Chondrocyte (in vitro differentiated cells): Measurements from ENCODE around the gene IL22RA1. TPM values are rescaled to one million over a fixed set of nuclear protein-coding genes. Genes with fewer than 3 reads are reported as not detected.

Experiments
- DNase-seq: peaks from one replicate; pipeline ENCODE4 v3.0.0; 2021; ENCODE audit warnings: mixed read lengths, low spot score
- H3K27ac Mint-ChIP-seq: one replicate; pipeline ENCODE4 v1.8.0; 2021; ENCODE audit warnings: mild to moderate bottlenecking, moderate library complexity, mixed read lengths; ENCODE audit not compliant: unreplicated experiment
- H3K27me3 Mint-ChIP-seq: 2 replicates; pipeline ENCODE4 v1.8.0; 2021; ENCODE audit warnings: low read depth, mixed read lengths
- H3K36me3 Mint-ChIP-seq: 2 replicates; pipeline ENCODE4 v1.8.0; 2021; ENCODE audit warnings: low read depth, mixed read lengths
- H3K4me1 Mint-ChIP-seq: 2 replicates; pipeline ENCODE4 v1.8.0; 2021; ENCODE audit warnings: low read depth, mild to moderate bottlenecking, mixed read lengths
- H3K4me3 Mint-ChIP-seq: one replicate; pipeline ENCODE4 v1.8.0; 2021; ENCODE audit warnings: mild to moderate bottlenecking, moderate library complexity, mixed read lengths; ENCODE audit not compliant: unreplicated experiment
- H3K9me3 Mint-ChIP-seq: 2 replicates; pipeline ENCODE4 v1.8.0; 2021; ENCODE audit warnings: low read depth, mixed read lengths
- CTCF ChIP-seq: fragments of 200-600 bp; sonication (generic); IDR thresholded peaks from 2 replicates; pipeline ENCODE4 v1.5.0; 2021; ENCODE audit warnings: antibody characterized with exemption, mild to moderate bottlenecking, moderate library complexity
- total RNA-seq: library from RNA; stranded (reverse); gene quantifications from 3 replicates; pipeline ENCODE4 v1.2.1, GENCODE V29; 2021

Gene IL22RA1
- total RNA-seq, 1 donor from 2014 or later: not detected

DNA sequence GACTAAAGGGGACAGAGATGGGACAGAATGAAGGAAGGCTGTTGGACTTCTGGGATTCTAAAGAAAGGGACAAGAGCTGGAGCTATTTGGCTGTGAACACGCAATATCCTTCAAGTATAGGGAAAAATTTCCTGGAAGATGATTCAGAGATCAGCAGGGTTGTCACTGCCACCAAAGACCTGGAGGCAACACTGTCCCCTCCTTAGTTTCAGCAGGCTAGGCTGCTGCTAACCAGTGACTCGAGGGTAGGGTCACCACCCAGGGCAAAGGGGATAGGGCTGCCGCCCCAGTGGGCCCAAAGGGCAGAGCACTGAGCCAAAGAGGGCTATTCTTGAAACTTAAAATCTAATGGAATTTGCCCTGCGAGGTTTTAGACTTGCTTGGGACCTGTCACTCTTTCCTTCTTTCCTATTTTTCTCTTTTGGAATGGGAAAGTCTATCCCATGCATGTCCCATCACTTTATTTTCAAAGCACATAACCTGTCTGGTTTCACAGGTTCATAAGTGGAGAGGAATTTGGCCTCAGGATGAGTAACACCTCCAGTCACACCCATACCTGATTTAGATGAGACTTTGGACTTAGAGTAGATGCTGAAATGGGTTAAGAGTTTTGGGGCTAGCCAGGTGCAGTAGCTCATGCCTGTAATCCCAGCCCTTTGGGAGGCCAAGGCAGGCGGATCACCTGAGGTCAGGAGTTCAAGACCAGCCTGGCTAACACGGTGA, 32.3 kb upstream of the IL22RA1 start:
- DNase-seq: no peak
- H3K9me3 Mint-ChIP-seq: no peaks in the 10 kb centered on the region
- TF ChIP-seq CTCF: no peak
- H3K4me1 Mint-ChIP-seq: no peaks in the 10 kb centered on the region
- H3K36me3 Mint-ChIP-seq: peaks cover 3% of the 10 kb centered on the region
- H3K27ac Mint-ChIP-seq: no peak overlapping the region
- H3K4me3 Mint-ChIP-seq: no peak overlapping the region
- peaks cover 22% of the 10 kb centered on the region for H3K27me3 Mint-ChIP-seq

DNA sequence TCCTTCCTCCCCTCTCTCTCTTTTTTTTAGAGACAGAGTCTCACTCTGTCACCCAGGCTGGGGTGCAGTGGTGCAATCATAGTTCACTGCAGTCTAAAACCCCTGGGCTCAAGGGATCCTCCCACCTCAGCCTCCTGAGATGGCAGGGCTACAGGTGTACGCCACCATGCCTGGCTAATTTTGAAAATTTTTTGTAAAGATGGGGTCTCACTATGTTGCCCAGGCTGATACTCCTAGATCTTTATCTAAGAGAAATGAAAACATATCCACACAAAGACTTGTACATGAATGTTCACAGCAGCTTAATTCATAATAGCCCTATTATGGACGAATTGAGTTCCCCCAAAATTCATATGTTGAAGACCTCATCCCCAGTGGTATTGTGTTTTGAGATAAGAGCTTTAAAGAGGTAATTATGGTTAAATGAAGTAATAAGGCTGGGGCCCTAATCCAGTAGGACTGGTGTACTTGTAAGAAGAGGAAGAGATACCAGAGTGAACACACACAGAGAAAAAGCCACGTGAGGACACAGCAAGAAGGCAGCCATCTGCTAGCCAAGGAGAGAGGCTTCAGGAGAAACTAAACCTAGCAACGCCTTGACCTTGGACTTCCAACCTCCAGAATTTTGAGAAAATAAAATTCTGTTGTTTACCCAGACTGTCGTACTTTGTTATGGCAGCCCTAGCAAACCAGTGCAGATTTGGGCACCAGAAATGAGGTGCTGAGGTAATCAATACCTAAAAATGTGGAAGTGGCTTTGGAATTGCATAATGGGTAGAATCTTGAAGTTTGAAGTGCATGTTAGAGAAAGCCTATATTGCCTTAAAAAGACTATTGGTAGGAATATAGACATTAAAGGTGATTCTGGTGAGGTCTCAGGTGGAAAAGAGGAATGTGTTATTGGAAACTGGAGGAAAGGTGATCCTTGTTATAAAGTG, 31.0 kb upstream of the IL22RA1 start:
- TF ChIP-seq CTCF: no peak
- DNase-seq: no peak
- Mint-ChIP-seq H3K27me3 (peaks cover 21% of the 10 kb centered on the region), H3K36me3 (peaks cover 3% of the 10 kb centered on the region), H3K27ac (no peak overlapping the region), H3K4me3 (no peak overlapping the region), H3K4me1 (no peaks in the 10 kb centered on the region), H3K9me3 (no peaks in the 10 kb centered on the region)

GRCh38 chr1:24172598-24172997, 29.7 kb upstream of the IL22RA1 start:
- TF ChIP-seq CTCF: no peak
- Mint-ChIP-seq H3K27ac (no peak overlapping the region), H3K9me3 (no peaks in the 10 kb centered on the region), H3K36me3 (peaks cover 3% of the 10 kb centered on the region), H3K27me3 (peaks cover 25% of the 10 kb centered on the region), H3K4me3 (no peak overlapping the region), H3K4me1 (peaks cover 3% of the 10 kb centered on the region)
- DNase-seq: no peak

DNA sequence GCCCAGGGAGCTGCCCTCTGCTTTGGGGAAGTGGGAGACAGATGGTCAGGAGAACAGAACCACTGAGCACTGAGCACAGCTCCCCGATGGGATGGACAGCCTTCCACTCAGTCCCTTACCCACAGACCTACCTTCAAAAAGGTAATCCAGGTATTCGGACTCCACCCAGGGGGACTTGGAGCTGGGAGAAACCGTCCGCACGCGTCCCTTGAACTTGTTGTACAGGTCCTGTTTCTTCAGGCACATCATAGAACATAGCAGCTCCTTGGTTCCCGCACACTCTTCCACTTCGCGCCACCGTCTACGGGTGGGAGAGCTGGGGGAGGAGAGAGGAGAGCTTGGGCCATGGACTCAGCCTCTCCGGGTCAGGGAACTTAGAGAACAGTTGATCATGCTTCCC, 26.3 kb upstream of the IL22RA1 start:
- DNase-seq: no peak
- peaks cover 3% of the 10 kb centered on the region for H3K4me1 Mint-ChIP-seq
- H3K27ac Mint-ChIP-seq: no peak overlapping the region

More for the DNA sequence above, 26.3 kb upstream of the IL22RA1 start:
- Mint-ChIP-seq H3K4me3 (no peak overlapping the region), H3K27me3 (peaks cover 36% of the 10 kb centered on the region), H3K36me3 (peaks cover 3% of the 10 kb centered on the region), H3K9me3 (no peaks in the 10 kb centered on the region)
- TF ChIP-seq CTCF: no peak
